Measurements from ENCODE around the gene SULT2B1. TPM values are rescaled to one million over a fixed set of nuclear protein-coding genes. Genes with fewer than 3 reads are reported as not detected.

The SULT2B1 gene
- total RNA-seq, 1 donor: not detected

DNA sequence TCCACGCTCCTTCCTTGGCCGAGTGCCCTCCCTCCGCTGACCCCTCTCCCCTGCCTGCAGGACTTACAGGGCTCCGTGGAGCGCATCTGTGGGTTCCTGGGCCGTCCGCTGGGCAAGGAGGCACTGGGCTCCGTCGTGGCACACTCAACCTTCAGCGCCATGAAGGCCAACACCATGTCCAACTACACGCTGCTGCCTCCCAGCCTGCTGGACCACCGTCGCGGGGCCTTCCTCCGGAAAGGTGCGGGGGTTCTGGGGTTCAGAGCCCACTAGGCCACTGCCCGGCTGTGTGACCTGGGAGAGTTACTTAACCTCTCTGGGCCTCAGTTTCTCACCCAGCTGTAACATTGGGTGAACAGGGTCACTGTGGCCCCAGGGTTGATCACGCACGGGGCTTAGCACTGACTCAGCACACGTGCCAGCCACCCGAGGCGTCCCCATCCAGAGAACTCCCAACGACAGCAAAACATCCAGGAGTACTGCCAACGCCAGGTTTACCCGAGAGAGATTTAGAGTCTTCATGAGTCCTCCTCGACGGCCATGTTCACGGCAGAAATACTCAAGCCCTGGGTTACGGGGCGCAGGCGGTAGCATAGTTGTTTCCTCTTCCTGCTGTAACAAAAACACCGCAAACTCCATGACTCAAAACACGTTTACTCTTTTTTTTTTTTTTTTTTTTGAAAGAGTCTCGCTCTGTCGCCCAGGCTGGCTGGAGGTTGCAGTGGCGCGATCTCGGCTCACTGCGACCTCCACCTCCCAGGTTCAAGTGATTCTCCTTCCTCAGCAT, 44.9 kb downstream of the SULT2B1 start:
- no peaks in the 10 kb centered on the region for H3K9me3 ChIP-seq (ENCODE audit: low read depth, low read length)
- H3K4me1 ChIP-seq (ENCODE audit: insufficient read depth, low read length): no peaks in the 10 kb centered on the region
- no peak overlapping the region for H3K4me3 ChIP-seq (ENCODE audit: low read length)
- no peaks in the 10 kb centered on the region for H3K27me3 ChIP-seq (ENCODE audit: insufficient read depth, low read length)

DNA sequence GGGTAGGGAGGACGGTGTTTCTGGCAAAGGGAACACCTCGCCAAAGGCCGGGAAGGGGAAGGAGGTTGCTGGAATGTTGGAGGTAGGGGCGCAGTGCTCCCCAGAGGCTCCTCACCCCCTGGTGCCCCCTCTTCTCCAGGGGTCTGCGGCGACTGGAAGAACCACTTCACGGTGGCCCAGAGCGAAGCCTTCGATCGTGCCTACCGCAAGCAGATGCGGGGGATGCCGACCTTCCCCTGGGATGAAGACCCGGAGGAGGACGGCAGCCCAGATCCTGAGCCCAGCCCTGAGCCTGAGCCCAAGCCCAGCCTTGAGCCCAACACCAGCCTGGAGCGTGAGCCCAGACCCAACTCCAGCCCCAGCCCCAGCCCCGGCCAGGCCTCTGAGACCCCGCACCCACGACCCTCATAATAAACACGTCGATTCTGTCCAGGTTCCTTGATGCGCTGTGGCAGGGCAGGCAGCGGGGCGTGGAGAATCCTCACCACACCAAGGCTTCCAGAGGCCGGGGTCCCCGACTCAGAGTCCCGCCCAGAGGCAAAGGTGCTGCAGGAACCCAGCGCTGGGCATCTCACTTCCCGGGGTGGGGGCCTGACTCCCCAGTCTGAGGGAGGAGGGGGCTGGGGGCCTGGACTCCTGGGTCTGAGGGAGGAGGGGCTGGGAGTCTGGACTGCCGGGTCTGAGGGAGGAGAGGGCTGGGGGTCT, 47.2 kb downstream of the SULT2B1 start:
- H3K9me3 ChIP-seq (ENCODE audit: low read depth, low read length): no peaks in the 10 kb centered on the region
- no peaks in the 10 kb centered on the region for H3K27me3 ChIP-seq (ENCODE audit: insufficient read depth, low read length)
- no peaks in the 10 kb centered on the region for H3K4me1 ChIP-seq (ENCODE audit: insufficient read depth, low read length)
- no peak overlapping the region for H3K4me3 ChIP-seq (ENCODE audit: low read length)

DNA sequence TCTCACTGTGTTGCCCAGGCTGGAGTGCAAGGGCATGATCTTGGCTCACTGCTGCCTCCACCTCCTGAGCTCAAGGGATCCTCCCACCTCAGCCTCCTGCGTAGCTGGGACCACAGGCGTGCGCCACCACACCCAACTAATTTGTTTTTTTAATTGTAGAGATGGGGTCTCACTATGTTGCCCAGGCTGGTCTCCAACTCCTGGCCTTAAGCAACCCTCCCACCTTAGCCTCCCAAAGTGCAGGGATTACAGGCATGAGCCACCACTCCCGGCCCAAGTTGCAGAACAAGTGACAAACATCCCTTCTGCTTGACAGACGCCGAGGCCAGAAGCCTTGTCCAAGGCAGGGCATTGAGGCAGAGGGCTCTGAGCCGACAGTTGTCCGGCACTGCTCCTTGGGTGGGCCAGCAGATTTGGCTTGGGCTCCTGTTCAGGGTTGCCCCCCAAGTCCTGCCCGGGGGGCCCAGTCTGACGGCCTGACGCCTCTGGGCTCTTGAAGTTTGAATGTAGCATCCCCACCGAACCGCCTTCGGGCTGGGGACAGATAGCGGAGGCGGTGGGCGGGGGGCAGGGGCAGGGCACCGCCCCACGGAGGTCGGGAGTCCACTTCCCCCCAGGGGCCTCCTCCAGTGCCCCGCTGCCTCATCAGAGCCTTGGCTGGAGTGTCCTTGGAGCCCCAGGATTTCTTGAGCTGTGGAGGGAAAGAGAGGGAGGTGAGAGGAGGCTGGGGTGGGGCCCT, 48.9 kb downstream of the SULT2B1 start:
- Histone ChIP-seq H3K9me3 (ENCODE audit: low read depth, low read length) (no peaks in the 10 kb centered on the region), H3K4me3 (ENCODE audit: low read length) (no peak overlapping the region), H3K4me1 (ENCODE audit: insufficient read depth, low read length) (no peaks in the 10 kb centered on the region), H3K27me3 (ENCODE audit: insufficient read depth, low read length) (no peaks in the 10 kb centered on the region)

DNA sequence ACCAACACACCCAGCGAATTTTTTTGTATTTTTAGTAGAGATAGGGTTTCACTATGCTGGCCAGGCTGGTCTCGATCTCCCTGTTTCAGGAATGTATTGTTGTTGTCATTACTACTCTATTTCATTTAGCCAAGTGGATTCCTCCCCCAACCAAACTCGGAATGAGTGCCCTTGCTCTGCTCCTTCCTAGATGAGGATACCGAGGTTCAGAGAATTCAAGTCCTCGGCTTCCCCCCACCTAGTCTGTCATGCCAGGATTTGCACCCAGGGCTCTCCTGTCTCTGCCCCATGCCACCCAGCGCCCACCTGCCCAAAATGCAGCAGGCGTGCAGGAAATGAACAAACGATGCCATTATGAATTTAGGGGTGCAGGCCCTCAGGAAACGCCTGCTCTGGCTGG, 51.0 kb downstream of the SULT2B1 start:
- Histone ChIP-seq H3K27me3 (ENCODE audit: insufficient read depth, low read length) (no peaks in the 10 kb centered on the region), H3K4me3 (ENCODE audit: low read length) (no peak overlapping the region), H3K4me1 (ENCODE audit: insufficient read depth, low read length) (no peaks in the 10 kb centered on the region), H3K9me3 (ENCODE audit: low read depth, low read length) (no peaks in the 10 kb centered on the region)

DNA sequence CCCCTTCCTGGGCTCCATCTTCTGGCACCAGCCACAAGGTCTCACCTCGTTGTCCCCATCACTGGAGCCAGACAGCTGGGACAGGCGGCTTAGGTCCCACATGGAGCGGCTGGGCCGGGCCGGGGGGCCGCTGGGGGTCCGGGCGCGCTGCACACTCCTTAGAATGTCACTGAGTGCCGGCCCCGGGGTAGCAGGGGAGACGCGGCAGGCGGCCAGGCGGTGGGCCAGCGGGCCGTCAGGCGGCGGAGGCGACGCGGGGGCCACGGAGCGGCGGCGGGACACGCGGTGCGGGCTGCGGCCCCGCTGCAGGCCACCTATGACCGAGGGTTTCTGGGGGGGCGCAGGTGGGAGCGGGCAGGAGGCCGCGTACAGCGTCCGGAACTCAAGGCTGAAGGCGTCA, 51.5 kb downstream of the SULT2B1 start:
- H3K4me1 ChIP-seq (ENCODE audit: insufficient read depth, low read length): no peaks in the 10 kb centered on the region
- no peak overlapping the region for H3K4me3 ChIP-seq (ENCODE audit: low read length)
- no peaks in the 10 kb centered on the region for H3K27me3 ChIP-seq (ENCODE audit: insufficient read depth, low read length)
- H3K9me3 ChIP-seq (ENCODE audit: low read depth, low read length): no peaks in the 10 kb centered on the region

DNA sequence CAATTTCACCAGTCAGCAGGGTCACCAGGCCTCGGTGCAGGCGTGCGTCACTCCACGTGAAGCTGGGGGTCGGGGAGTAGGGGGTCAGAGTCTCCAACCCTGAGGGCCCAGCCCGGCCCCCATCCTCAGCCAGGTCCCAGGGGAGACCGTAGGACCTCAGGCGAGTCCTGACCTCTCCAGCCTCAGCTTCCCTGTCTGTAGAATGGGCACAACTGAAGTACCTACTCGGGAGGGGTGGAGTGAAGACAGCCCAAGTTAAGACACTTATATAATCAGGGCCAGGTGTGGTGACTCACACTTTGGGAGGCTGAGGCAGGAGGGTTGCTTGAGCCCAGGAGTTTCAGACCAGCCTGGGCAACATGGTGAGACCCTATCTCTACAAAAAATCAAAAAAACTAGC, 51.9 kb downstream of the SULT2B1 start:
- no peaks in the 10 kb centered on the region for H3K27me3 ChIP-seq (ENCODE audit: insufficient read depth, low read length)
- no peak overlapping the region for H3K4me3 ChIP-seq (ENCODE audit: low read length)
- H3K9me3 ChIP-seq (ENCODE audit: low read depth, low read length): no peaks in the 10 kb centered on the region
- peaks cover 1% of the 10 kb centered on the region for H3K4me1 ChIP-seq (ENCODE audit: insufficient read depth, low read length)

DNA sequence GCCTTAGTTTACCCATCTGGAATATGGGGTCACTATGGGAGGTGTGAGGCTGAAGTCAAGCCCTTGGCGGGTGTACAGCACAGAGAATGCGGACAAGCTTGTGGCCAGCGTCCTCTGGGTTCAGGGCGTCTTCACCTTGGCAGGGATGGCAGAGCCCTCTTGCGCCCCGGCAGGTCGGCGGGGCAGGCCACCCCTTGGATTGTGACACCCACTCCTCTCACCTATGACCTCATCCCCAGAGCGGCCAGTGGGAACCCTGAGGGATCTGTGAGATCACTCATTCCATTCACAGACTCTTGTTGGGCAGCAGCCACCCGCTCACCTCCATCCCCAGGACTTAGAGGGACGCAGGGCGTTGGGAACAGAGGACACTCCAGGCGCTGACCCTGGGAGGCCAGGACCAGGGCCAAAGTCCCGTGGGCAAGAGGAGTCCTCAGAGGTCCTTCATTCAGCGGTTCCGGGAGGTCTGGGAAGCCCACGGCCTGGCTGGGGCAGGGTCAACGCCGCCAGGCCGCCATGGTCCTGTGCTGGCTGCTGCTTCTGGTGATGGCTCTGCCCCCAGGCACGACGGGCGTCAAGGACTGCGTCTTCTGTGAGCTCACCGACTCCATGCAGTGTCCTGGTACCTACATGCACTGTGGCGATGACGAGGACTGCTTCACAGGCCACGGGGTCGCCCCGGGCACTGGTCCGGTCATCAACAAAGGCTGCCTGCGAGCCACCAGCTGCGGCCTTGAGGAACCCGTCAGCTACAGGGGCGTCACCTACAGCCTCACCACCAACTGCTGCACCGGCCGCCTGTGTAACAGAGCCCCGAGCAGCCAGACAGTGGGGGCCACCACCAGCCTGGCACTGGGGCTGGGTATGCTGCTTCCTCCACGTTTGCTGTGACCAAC, 54.7 kb downstream of the SULT2B1 start, which contains the start of gene SPACA4:
TSS of gene SPACA4 (plus strand) at position 280 of the 896 bp plus-strand sequence. CDS start at position 517, 237 bp downstream.
- Histone ChIP-seq H3K27me3 (ENCODE audit: insufficient read depth, low read length) (no peaks in the 10 kb centered on the region), H3K4me3 (ENCODE audit: low read length) (no peak within 1 kb of the TSS), H3K4me1 (ENCODE audit: insufficient read depth, low read length) (peaks cover 6% of the 10 kb centered on the region)

DNA sequence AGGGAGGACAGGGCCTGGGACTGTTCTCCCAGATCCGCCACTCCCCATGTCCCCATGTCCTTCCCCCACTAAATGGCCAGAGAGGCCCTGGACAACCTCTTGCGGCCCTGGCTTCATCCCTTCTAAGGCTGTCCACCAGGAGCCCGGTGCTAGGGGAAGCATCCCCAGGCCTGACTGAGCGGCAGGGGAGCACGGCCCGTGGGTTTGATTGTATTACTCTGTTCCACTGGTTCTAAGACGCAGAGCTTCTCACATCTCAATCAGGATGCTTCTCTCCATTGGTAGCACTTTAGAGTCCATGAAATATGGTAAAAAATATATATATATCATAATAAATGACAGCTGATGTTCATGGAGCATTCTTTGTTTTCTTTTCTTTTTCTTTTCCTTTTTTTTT, 55.4 kb downstream of the SULT2B1 start:
- Histone ChIP-seq H3K27me3 (ENCODE audit: insufficient read depth, low read length) (no peaks in the 10 kb centered on the region), H3K4me1 (ENCODE audit: insufficient read depth, low read length) (peaks cover 6% of the 10 kb centered on the region), H3K9me3 (ENCODE audit: low read depth, low read length) (no peaks in the 10 kb centered on the region), H3K4me3 (ENCODE audit: low read length) (no peak overlapping the region)

More for the DNA sequence above, 54.7 kb downstream of the SULT2B1 start, which contains the start of gene SPACA4:
- H3K9me3 ChIP-seq (ENCODE audit: low read depth, low read length): no peaks in the 10 kb centered on the region

DNA sequence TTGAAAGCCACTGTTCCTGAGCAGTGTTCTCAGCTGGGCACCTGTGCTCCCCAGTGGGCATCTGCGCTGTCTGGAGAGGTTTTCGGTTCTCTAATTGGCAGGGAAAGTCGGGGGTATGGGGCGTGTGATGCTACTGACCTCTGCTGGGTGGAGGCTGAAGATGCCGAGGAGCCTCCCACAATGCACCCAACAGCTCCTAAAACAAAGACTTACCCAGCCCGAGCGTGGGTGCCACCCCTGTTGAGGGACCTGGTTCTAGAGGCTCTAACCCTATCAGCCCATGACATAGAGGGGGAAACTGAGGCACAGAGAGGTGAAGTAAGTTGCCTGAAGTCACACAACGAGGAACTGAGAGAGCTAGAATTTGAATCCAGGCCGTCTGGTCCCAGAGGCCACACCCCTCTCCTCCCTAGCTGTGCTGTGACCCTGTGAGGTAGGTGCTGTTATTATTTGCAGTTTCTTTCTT, 56.9 kb downstream of the SULT2B1 start:
- H3K4me3 ChIP-seq (ENCODE audit: low read length): no peak overlapping the region
- H3K9me3 ChIP-seq (ENCODE audit: low read depth, low read length): no peaks in the 10 kb centered on the region
- H3K27me3 ChIP-seq (ENCODE audit: insufficient read depth, low read length): no peaks in the 10 kb centered on the region
- H3K4me1 ChIP-seq (ENCODE audit: insufficient read depth, low read length): peaks cover 6% of the 10 kb centered on the region

DNA sequence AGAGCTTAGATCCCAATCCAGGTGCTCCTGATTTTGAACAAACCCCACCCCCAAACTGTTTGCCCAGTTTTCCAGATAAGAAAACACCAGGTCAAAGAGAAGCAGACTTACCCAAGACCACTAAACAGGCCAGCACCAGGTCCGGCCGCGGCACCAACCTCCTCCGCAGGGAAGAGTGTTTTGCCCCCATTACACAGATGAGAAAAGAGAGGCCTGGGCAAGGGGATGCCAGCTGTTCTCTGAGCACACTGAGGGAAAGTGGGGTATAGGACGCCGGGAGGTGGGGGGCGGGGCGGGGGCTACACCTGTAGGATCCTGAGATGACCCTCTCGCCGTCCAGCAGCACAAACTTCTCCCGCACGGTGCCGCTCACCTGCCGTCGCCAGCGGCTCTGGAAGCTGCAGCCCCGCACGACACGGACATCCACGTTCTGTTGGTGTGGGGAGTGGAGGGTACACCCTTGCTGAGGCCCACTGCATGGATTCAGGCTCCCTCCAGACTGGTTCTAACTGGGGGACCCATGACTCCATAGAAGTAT, 57.7 kb downstream of the SULT2B1 start:
- Histone ChIP-seq H3K4me3 (ENCODE audit: low read length) (no peak overlapping the region), H3K9me3 (ENCODE audit: low read depth, low read length) (no peaks in the 10 kb centered on the region), H3K27me3 (ENCODE audit: insufficient read depth, low read length) (no peaks in the 10 kb centered on the region), H3K4me1 (ENCODE audit: insufficient read depth, low read length) (peaks cover 6% of the 10 kb centered on the region)

DNA sequence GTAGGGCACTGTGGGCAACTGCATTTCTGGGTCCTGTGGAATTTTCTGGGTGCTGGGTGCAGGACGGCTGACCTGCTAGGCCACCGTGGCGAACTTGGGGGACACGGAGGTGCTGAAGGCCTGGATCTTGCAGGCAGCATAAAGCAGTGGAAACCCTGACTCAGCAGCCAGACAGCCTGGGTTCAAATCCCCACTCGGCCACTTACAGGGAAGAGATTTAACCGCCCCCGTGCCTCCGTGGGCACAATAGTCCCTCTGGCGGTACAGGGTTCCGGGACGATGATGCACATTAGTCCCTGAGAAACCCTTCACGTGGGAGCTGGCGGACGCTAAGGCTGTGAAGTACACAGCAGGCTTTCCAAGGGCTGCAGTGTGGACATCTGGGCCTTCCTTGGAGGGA, 59.9 kb downstream of the SULT2B1 start:
- Histone ChIP-seq H3K4me3 (ENCODE audit: low read length) (no peak overlapping the region), H3K27me3 (ENCODE audit: insufficient read depth, low read length) (no peaks in the 10 kb centered on the region), H3K9me3 (ENCODE audit: low read depth, low read length) (no peaks in the 10 kb centered on the region), H3K4me1 (ENCODE audit: insufficient read depth, low read length) (peaks cover 11% of the 10 kb centered on the region)

DNA sequence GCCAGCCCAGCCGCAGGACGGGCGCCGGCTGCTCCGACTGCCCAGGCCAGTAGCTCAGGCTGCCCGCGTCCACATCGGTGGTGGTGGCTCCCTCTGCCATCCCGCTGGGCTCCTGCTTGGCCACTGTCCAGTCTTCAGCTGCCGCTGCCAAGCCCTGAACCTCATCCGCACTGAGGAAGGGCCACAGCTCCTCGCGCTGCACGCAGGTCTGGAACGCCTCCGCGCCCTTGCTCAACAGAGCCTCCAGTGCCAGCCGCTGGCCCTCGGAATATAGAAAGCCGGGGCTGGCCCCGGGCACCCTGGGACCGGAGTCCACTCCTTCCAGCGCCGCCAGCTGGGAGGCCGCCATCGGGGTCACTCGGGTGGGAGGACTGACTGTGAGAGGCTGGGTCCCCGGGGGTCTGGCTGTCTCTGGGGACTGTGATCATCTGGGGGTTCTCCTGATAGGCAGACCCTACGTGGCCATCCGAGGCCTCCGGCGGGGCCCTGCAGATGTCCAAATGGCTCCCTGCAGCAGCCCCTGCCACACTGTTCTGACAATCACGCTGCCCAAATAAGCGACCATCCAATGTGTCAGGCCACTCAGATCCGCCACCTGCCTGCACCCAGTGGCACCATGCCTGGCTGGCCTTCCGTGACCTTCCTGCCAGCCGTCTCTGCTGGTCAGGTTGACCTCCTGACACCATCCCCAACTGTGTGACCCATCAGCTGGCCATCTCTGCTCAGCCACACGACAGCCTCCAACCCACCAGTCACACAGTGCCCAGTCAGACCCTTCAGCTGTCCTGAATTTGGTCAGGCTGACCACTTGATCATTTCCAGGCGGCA, 61.3 kb downstream of the SULT2B1 start:
- H3K4me3 ChIP-seq (ENCODE audit: low read length): no peak overlapping the region
- no peaks in the 10 kb centered on the region for H3K9me3 ChIP-seq (ENCODE audit: low read depth, low read length)
- H3K4me1 ChIP-seq (ENCODE audit: insufficient read depth, low read length): peaks cover 25% of the 10 kb centered on the region

DNA sequence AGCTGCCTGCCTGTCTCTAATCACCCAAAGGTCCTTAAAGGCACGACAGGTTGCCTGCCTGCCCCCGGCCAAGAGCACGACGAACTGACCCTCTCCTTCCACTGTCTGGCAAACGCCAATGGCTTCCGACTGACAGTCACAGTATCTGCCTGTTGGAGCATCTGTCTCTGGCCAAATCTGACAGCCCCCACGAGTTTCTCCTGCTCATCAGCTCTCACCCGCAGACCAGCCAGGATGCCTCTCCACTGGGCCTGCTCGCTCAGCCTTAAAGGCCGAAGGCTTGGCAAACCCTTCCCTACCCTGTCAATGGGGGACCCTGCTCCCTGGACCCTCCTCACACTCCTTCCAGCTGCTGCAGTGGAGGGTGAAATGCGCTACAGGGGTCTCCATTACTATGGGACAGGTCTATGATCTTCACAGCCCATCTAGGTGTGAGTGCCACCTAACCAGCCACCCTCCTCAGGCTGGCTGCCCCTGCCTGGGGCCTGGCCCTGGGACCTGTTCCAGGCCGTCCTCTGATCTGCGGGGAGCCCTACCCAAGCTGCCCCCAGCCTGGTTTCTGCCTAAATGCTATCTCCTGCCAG, 62.0 kb downstream of the SULT2B1 start:
- Histone ChIP-seq H3K27me3 (ENCODE audit: insufficient read depth, low read length) (no peaks in the 10 kb centered on the region), H3K4me3 (ENCODE audit: low read length) (no peak overlapping the region), H3K9me3 (ENCODE audit: low read depth, low read length) (no peaks in the 10 kb centered on the region)

More for the DNA sequence above, 61.3 kb downstream of the SULT2B1 start:
- H3K27me3 ChIP-seq (ENCODE audit: insufficient read depth, low read length): no peaks in the 10 kb centered on the region

More for the DNA sequence above, 62.0 kb downstream of the SULT2B1 start:
- peaks cover 26% of the 10 kb centered on the region for H3K4me1 ChIP-seq (ENCODE audit: insufficient read depth, low read length)

Data from mononuclear cell (primary cell).